Stomach smooth muscle (tissue), 2 donors: ENCODE results near the gene CLCNKA.

Experiments used
- H3K27ac ChIP-seq: one replicate; pipeline ENCODE4 v1.7.0; 2013; ENCODE audit warnings: mild to moderate bottlenecking, low read length, inconsistent platforms
- H3K27me3 ChIP-seq, 2 donors: one replicate each; pipeline ENCODE4 v1.7.0; 2013; ENCODE audit warnings: low read length in 2 of 2; ENCODE audit not compliant: insufficient read depth in 2 of 2, control insufficient read depth in 1 of 2
- H3K36me3 ChIP-seq, 2 donors: one replicate each; pipeline ENCODE4 v1.7.0; 2013; ENCODE audit warnings: low read length in 2 of 2; ENCODE audit not compliant: control insufficient read depth in 2 of 2, insufficient read depth in 2 of 2
- H3K4me1 ChIP-seq: one replicate; pipeline ENCODE4 v1.7.0; 2013; ENCODE audit warnings: low read length; ENCODE audit not compliant: control insufficient read depth, insufficient read depth
- H3K4me3 ChIP-seq, 2 donors: one replicate each; pipeline ENCODE4 v1.7.0; 2013; ENCODE audit warnings: low read length in 2 of 2
- H3K9ac ChIP-seq, 2 donors: one replicate each; pipeline ENCODE4 v1.7.0; 2013; ENCODE audit warnings: low read length in 2 of 2, mild to moderate bottlenecking in 1 of 2
- H3K9me3 ChIP-seq, 2 donors: one replicate each; pipeline ENCODE4 v1.7.0; 2013; ENCODE audit warnings: low read length in 2 of 2; ENCODE audit not compliant: control insufficient read depth in 2 of 2
- donor health status: healthy.
- donor health status: Pancreatic carcinoma.

The CLCNKA gene

DNA sequence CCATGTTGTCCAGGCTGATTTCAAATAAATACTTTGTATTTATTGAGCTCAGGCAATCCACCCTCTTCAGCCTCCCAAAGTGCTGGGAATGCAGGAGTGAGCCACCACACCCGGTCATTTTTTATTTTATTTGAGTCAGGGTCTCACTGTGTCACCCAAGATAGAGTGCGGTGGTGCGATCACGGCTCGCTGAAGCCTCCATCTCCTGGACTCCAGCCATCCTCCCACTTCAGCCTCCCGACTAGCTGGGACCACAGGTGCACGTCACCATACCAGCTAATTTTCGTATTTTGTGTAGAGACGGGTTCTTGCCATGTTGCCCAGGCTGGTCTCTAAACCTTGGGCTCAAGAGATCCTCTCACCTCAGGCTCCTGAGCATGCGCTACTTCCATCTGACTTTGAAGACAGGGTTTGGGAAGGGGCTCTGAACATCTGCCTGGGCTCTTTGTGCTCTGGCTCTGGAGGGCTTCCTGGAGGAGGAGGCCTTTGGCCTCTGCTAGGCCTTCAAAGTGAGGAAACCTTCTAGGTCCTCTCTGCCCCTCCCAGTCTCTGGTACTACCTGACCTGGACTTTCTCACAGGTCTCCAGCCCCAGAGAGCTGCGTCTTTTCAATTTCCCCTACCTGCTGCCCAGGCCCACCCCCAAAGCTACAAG is 9.8 kb upstream of the CLCNKA start:
- no peaks in the 10 kb centered on the region for H3K9me3 ChIP-seq
- peak overlapping the region in 1 of 2 donors; percentile 52 for H3K4me3 ChIP-seq
- peaks cover 0 to 2% of the 10 kb centered on the region in 2 donors for H3K36me3 ChIP-seq
- H3K4me1 ChIP-seq, result peaks cover 57% of the 10 kb centered on the region
- no peak overlapping the region for H3K9ac ChIP-seq
- H3K27me3 ChIP-seq, result no peaks in the 10 kb centered on the region
- peak overlapping the region; percentile 98 for H3K27ac ChIP-seq

GRCh38 chr1:16012590-16013219 is 9.1 kb upstream of the CLCNKA start:
- peak overlapping the region; percentile 29 to 52 for H3K4me3 ChIP-seq
- no peaks in the 10 kb centered on the region for H3K27me3 ChIP-seq
- H3K36me3 ChIP-seq, result peaks cover 0 to 2% of the 10 kb centered on the region in 2 donors
- H3K9me3 ChIP-seq, result no peaks in the 10 kb centered on the region
- peak overlapping the region; percentile 98 for H3K27ac ChIP-seq
- H3K4me1 ChIP-seq, result peaks cover 63% of the 10 kb centered on the region
- H3K9ac ChIP-seq, result peak overlapping the region in 1 of 2 donors; percentile 50

GRCh38 chr1:16013220-16013907 is 8.5 kb upstream of the CLCNKA start:
- Histone ChIP-seq H3K4me3 (peak overlapping the region; percentile 29 to 52), H3K9ac (peak overlapping the region in 1 of 2 donors; percentile 50), H3K27me3 (no peaks in the 10 kb centered on the region)

DNA sequence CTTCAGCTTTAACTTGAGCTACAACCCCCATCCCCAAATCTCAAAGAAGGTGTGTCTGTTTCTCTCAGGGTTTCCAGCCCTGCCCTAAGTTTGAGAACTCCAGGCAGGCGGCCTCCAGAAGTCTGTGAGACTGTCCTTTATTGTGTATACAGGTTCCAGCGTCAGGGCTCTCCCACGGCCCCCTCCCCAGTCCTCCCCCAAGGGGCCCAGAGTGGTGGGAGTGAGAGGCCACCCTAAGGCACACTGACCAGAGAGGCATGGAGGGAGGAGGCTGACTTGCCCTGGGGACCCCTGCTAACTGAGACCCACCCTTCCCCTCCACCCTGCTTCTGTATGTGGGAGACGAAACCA is 8.0 kb upstream of the CLCNKA start:
- H3K27me3 ChIP-seq, result no peaks in the 10 kb centered on the region
- H3K9ac ChIP-seq, result peak overlapping the region in 1 of 2 donors; percentile 8
- peaks cover 0 to 2% of the 10 kb centered on the region in 2 donors for H3K36me3 ChIP-seq
- peak overlapping the region in 1 of 2 donors; percentile 47 for H3K4me3 ChIP-seq
- H3K4me1 ChIP-seq, result peaks cover 73% of the 10 kb centered on the region
- H3K27ac ChIP-seq, result peak overlapping the region; percentile 98
- no peaks in the 10 kb centered on the region for H3K9me3 ChIP-seq

More at GRCh38 chr1:16013220-16013907, 8.5 kb upstream of the CLCNKA start:
- H3K9me3 ChIP-seq, result no peaks in the 10 kb centered on the region
- peaks cover 0 to 2% of the 10 kb centered on the region in 2 donors for H3K36me3 ChIP-seq
- peaks cover 70% of the 10 kb centered on the region for H3K4me1 ChIP-seq
- H3K27ac ChIP-seq, result peak overlapping the region; percentile 98

DNA sequence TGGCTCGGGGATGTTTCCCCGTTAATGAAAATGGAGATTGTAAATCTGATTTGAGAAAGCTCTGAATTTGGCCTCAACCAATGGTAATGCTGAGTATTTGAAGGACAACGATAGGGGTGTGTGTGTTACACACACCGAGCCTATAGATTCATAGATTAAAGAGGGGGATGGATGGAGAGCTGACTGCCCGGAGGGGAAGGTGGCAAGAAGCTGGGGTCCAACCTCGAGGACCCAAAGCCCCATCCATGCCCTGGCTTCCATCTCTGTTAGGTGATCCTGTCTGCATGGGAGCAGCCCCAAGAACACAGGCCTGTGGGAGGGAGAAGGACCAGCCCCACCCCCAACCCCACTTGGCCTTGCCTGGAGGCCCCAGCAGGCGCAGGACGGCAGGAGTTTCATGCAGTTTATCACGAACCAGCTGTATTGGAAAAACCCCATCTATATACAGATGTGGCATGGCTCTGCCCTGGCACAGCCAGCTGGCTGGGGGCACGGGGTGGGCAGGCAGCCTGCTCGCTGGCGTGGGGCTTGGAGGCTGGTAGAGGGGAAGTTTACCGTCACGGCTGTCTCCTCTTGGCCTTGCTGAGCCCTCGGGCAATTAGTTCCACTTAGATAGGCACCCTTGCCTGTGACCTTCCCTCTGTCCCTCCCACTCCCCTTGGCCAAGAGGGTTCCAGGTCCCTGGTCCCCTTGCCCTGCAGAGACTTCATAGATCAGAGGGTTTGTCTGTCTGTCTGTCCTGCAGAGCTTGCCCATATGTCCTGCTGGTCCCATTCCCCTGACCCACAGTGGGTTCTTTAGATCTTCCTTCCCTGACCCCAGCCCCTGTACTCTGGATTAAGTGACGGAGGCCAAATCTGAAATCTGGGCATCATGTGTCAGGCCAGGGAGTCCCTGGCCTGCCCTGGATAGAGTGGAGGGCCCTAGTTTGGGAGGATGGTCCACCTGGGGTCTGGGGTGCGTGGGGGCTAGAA is 7.0 kb upstream of the CLCNKA start:
- Histone ChIP-seq H3K4me1 (peaks cover 79% of the 10 kb centered on the region), H3K9me3 (no peaks in the 10 kb centered on the region), H3K4me3 (peak overlapping the region; percentile 83 to 84), H3K27ac (peak overlapping the region; percentile 98), H3K36me3 (peaks cover 0 to 2% of the 10 kb centered on the region in 2 donors), H3K27me3 (no peaks in the 10 kb centered on the region), H3K9ac (peak overlapping the region; percentile 36 to 95)

DNA sequence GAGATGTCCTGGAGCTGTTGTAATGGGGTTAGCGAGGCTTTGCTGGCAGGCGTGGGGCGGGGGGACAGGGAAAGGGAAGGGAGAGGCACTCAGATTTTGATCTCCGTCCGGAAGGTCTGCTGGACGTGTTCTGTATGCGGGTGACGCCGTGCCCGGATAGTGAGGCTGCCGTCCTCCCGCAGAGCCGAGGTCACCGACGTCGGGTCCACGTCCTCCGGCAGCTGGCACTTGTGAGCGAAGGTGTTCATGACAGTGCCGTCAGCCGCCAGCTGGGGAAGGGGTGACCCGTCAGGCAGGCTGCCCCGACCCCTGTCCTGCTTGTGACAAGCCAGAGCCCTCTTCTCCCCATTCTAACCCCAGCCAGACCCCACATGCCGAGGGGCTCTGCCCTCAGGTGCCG is 6.3 kb upstream of the CLCNKA start:
- Histone ChIP-seq H3K4me3 (peak overlapping the region; percentile 83 to 84), H3K9me3 (no peaks in the 10 kb centered on the region), H3K27me3 (no peaks in the 10 kb centered on the region), H3K36me3 (peaks cover 0 to 2% of the 10 kb centered on the region in 2 donors), H3K27ac (peak overlapping the region; percentile 98), H3K4me1 (peaks cover 86% of the 10 kb centered on the region), H3K9ac (peak overlapping the region; percentile 93 to 95)

DNA sequence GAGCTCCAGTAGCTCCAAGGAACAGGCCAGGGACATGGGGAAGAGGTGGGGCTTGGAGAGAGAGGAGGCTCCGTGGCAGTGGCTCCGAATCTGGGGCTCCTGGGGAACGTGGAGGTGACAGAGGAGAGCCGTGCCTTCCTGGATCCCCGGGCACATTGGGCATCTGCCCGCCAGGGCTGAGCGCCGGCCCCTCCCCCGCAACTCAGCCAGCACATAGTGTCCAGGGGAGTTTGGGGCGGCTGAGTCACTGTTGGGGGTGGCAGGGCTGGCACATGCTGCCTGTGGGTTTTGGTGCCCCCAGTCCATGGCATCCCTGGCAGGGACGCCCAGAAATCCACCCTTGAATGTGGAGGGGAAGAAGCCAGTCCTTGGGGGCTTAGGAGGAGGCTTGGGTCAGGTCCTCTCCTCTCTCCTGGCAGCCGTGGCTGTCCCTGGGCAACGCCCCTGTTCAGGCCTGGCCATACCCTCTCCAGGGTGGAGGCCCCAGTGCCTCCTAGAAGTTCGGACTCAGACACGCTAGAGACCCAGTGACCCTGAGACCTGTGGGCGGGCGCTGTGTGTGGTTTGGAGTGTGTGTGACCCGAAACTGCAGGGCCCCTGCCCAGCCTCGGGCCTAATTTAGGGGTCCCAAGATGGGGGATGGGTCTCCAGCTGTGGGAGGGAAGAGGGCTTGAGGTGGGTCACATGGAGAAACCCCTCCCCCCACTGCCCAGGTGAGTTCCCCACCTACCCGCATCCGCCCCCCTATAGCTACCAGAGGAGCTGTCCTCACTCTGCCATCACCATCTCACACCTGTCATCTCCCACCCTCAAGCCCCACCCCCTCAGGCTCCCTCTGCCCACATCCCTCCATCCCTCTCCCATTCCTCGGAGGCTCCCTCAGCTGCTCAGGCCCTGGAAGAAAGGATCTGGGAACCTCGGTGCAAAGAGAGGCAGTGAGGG is 5.6 kb upstream of the CLCNKA start:
- Histone ChIP-seq H3K9me3 (no peaks in the 10 kb centered on the region), H3K36me3 (peaks cover 0 to 2% of the 10 kb centered on the region in 2 donors), H3K27me3 (no peaks in the 10 kb centered on the region), H3K4me3 (peak overlapping the region; percentile 83 to 84), H3K27ac (peak overlapping the region; percentile 98), H3K9ac (peak overlapping the region; percentile 93 to 95), H3K4me1 (peaks cover 89% of the 10 kb centered on the region)

- no peaks in the 10 kb centered on the region for H3K27me3 ChIP-seq
- H3K27ac ChIP-seq, result peak overlapping the region; percentile 98
- no peaks in the 10 kb centered on the region for H3K9me3 ChIP-seq
- H3K4me3 ChIP-seq, result peak overlapping the region; percentile 83 to 84
- peak overlapping the region; percentile 93 to 95 for H3K9ac ChIP-seq
- H3K4me1 ChIP-seq, result peaks cover 94% of the 10 kb centered on the region
- H3K36me3 ChIP-seq, result peaks cover 0 to 2% of the 10 kb centered on the region in 2 donors
These were observed 4.8 kb upstream of the CLCNKA start for GRCh38 chr1:16017076-16017460.

DNA sequence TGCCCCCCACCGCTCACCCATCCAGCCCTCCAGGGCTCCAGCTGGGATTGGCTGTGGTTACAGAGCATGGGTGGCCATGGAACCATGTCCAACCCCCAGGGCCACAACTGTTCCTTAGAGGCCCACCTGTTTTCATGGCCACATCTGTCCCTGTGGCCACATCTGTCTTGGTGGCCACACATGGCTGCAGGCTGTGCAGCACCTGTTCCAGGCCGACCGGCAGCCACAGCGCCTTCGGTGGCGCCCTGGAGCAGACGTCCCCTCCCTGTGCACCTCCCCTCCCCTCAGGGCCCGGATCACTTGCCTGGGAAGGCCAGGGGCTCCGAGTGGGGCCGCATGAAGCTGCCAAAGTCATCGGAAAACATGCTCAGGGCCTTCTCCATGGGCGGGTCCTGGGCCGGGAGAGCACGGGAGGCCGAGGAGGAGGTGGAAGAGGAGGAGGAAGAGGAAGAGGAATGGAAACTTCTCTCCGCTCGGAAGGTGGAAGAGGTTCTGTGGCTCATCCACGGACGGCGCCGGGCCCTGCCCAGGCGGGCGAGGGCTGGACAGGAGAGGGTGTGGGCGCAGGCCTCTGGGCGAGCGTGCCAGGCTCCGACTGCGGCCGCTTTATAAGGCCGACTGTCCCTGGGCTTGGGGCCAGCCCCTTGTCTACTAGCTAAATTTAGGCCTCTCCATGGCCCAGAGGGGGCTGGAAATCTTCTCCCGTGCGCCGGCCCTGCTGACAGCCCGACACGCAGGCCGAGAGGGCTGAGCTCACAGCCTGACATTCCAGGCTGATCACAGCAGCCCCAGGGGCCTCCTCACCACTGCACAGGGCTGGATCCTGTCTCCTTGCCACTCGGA is 4.2 kb upstream of the CLCNKA start, which contains the start of gene HSPB7:
Gene HSPB7, minus strand, starts transcription at position 583 of the 843 bp plus-strand sequence. Its CDS starts 80 bp downstream, at position 503.
- Histone ChIP-seq H3K27me3 (no peaks in the 10 kb centered on the region), H3K4me1 (peaks cover 92% of the 10 kb centered on the region), H3K27ac (peak within 1 kb of the TSS; percentile 98), H3K9ac (peak within 1 kb of the TSS; percentile 93 to 95), H3K9me3 (no peaks in the 10 kb centered on the region), H3K36me3 (peaks cover 0 to 2% of the 10 kb centered on the region in 2 donors), H3K4me3 (peak within 1 kb of the TSS; percentile 83 to 84)
